Gastroesophageal sphincter (tissue), 4 donors: ENCODE measurements around the gene POU4F1. TPM values are rescaled to one million over a fixed set of nuclear protein-coding genes. Genes with fewer than 3 reads are reported as not detected.
A peak's percentile ranks its signal among the peaks of the same experiment; 100 is the strongest.

Experiments
- ATAC-seq: fragments of 150-250 bp; one replicate; pipeline ENCODE4 v1.9.1; 2016; ENCODE audit warnings: mild to moderate bottlenecking, moderate library complexity
- H3K27ac ChIP-seq, 4 donors: fragments of 200-600 bp; sonication (generic) in 3 of 4; 1 replicate in 3 of 4; 2 replicates in 1 of 4; pipeline ENCODE4 v1.5.1; 2016 to 2019
- H3K27me3 ChIP-seq: fragments of 200-600 bp; sonication (generic); one replicate; pipeline ENCODE4 v1.5.1; 2019
- H3K36me3 ChIP-seq, 2 donors: fragments of 200-600 bp; sonication (generic); one replicate each; pipeline ENCODE4 v1.5.1; 2019; ENCODE audit warnings: control low read depth in 1 of 2
- H3K4me1 ChIP-seq, 3 donors: fragments of 200-600 bp; sonication (generic); 1 replicate in 2 of 3; 2 replicates in 1 of 3; pipeline ENCODE4 v1.5.1; 2016 to 2019; ENCODE audit warnings: control low read depth in 2 of 3
- H3K4me3 ChIP-seq, 2 donors: fragments of 200-600 bp; sonication (generic); one replicate each; pipeline ENCODE4 v1.5.1; 2019; ENCODE audit warnings: mild to moderate bottlenecking in 1 of 2, moderate library complexity in 1 of 2
- H3K9me3 ChIP-seq, 3 donors: fragments of 200-600 bp; sonication (generic); one replicate each; pipeline ENCODE4 v1.5.1; 2017 to 2019; ENCODE audit warnings: control low read depth in 2 of 3
- CTCF ChIP-seq, 4 experiments: fragments of 200-600 bp in 2 of 4; fragments of 450-650 bp in 2 of 4; sonication (generic) in 1 of 4; IDR thresholded peaks; one replicate each; pipeline ENCODE4 v1.5.1; 2017 to 2019; ENCODE audit warnings: antibody characterized with exemption in 4 of 4, mild to moderate bottlenecking in 2 of 4, moderate library complexity in 2 of 4
- EP300 ChIP-seq: sonication (generic); formaldehyde crosslinking; IDR thresholded peaks from one replicate; pipeline ENCODE4 v1.6.1; 2017; ENCODE audit warnings: antibody characterized with exemption, mild to moderate bottlenecking
- POLR2A ChIP-seq, 2 donors: fragments of 450-650 bp; IDR thresholded peaks; one replicate each; pipeline ENCODE4 v1.6.1; 2017; ENCODE audit warnings: antibody characterized with exemption in 2 of 2, mild to moderate bottlenecking in 2 of 2, moderate library complexity in 1 of 2
- POLR2AphosphoS5 ChIP-seq: sonication (generic); formaldehyde crosslinking; IDR thresholded peaks from one replicate; pipeline ENCODE4 v1.6.1; 2017; ENCODE audit warnings: antibody characterized with exemption
- WGBS, 2 donors: methylation state at CpG; one replicate each; pipeline ENCODE4 v1.1.5; 2018; ENCODE audit warnings: low coverage in 1 of 2; 5-methylcytosine and 5-hydroxymethylcytosine counted together
- total RNA-seq, 4 donors: library from RNA; depleted of rRNA; stranded (reverse); fragments of >200 nt; gene quantifications; one replicate each; pipeline ENCODE4 v1.1.0, GENCODE V29; 2016

The POU4F1 gene
- total RNA-seq, 4 donors from 2014 or later, result 0.08 TPM; not detected in 3

GRCh38 chr13:78607409-78608251, 4.3 kb upstream of the POU4F1 start:
- peaks cover 92% of the 10 kb centered on the region for H3K27me3 ChIP-seq

GRCh38 chr13:78606471-78607408, 3.4 kb upstream of the POU4F1 start:
- Histone ChIP-seq H3K4me3 (peak overlapping the region in 1 of 2 donors; percentile 8), H3K4me1 (peaks cover 0 to 50% (median 39%) of the 10 kb centered on the region in 3 donors), H3K36me3 (no peaks in the 10 kb centered on the region), H3K27me3 (peaks cover 97% of the 10 kb centered on the region), H3K27ac (no peak overlapping the region), H3K9me3 (no peaks in the 10 kb centered on the region)
- TF ChIP-seq CTCF (IDR thresholded peaks at IDR 0.05) (no peak), POLR2AphosphoS5 (no peak), POLR2A (IDR thresholded peaks at IDR 0.05) (no peak), EP300 (no peak)
- ATAC-seq, result no peak
- 17 to 30% methylated on average over 11 to 14 of the region's 30 CpGs for WGBS, 2 donors

More at GRCh38 chr13:78607409-78608251, 4.3 kb upstream of the POU4F1 start:
- H3K9me3 ChIP-seq, result no peaks in the 10 kb centered on the region
- H3K36me3 ChIP-seq, result no peaks in the 10 kb centered on the region
- 20% methylated on average over 15 of the region's 42 CpGs; no CpG with 5 or more reads in 1 of the 2 donors for WGBS, 2 donors
- ATAC-seq, result peak; percentile 6
- H3K4me1 ChIP-seq, result peaks cover 0 to 45% (median 35%) of the 10 kb centered on the region in 3 donors
- H3K4me3 ChIP-seq, result peak overlapping the region in 1 of 2 donors; percentile 8
- H3K27ac ChIP-seq, result no peak overlapping the region
- TF ChIP-seq POLR2AphosphoS5 (no peak), EP300 (no peak), CTCF (IDR thresholded peaks at IDR 0.05) (no peak)

- WGBS, 2 donors, result 6 to 10% methylated on average over 10 to 13 of the region's 20 CpGs
- no peak for TF ChIP-seq EP300
- TF ChIP-seq POLR2AphosphoS5, result no peak
- TF ChIP-seq POLR2A (IDR thresholded peaks at IDR 0.05), result no peak
- TF ChIP-seq CTCF (IDR thresholded peaks at IDR 0.05), result no peak
- Histone ChIP-seq H3K4me1 (peaks cover 0 to 59% (median 44%) of the 10 kb centered on the region in 3 donors), H3K9me3 (no peaks in the 10 kb centered on the region), H3K36me3 (no peaks in the 10 kb centered on the region), H3K4me3 (no peak overlapping the region), H3K27me3 (peaks cover 97% of the 10 kb centered on the region), H3K27ac (no peak overlapping the region)
- ATAC-seq, result no peak
Measured at GRCh38 chr13:78604782-78605611, 1.6 kb upstream of the POU4F1 start.

- Histone ChIP-seq H3K36me3 (no peaks in the 10 kb centered on the region), H3K9me3 (no peaks in the 10 kb centered on the region), H3K4me1 (peaks cover 0 to 37% (median 29%) of the 10 kb centered on the region in 3 donors), H3K4me3 (peak overlapping the region in 1 of 2 donors; percentile 46), H3K27ac (no peak overlapping the region), H3K27me3 (peaks cover 97% of the 10 kb centered on the region)
- WGBS, 2 donors, result 4 to 5% methylated on average over 9 to 30 of the region's 51 CpGs
- ATAC-seq, result peak; percentile 11
- no peak for TF ChIP-seq EP300
- no peak for TF ChIP-seq POLR2AphosphoS5
- TF ChIP-seq POLR2A (IDR thresholded peaks at IDR 0.05), result no peak
Measured at GRCh38 chr13:78602561-78603239, 652 bp downstream of the POU4F1 start.
